ENCODE measurements around the gene TMEM107.

Gene TMEM107

DNA sequence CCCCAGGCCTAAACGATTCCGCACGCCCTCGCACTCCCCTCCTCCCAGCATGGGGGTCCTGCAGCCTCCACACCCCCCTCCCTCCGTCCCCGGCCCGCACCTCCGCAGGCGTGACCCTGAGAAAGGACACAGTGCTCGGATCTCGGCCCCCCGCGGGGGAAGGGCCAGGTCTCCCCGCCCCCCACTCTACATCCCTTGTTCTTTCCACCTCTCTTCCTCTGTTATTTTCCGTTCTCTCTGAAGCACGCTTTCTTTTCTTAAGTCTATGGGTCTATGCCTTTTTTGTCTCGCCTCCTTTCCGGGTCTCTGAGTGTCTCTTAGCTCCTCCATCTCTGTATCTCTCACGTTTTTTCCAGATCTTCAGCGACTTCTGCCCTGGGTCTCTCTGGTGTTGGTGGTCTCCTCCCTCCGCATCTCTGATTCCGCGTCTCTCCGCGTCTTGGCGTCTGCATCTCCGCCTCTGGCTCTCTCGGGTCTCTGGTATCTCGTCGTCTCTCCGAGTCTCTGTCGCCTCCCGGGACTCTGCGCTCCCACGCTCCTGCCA is 50.2 kb downstream of the TMEM107 start (continued):
- TF ChIP-seq ZNF624 (tag by site-specific recombination; IDR thresholded peaks at IDR 0.05) (no peak), ZNF555 (tag by site-specific recombination; conservative IDR thresholded peaks at IDR 0.05) (no peak), ZNF747 (tag by site-specific recombination; IDR thresholded peaks at IDR 0.05) (no peak)
- TF ChIP-seq, protein P1, sequence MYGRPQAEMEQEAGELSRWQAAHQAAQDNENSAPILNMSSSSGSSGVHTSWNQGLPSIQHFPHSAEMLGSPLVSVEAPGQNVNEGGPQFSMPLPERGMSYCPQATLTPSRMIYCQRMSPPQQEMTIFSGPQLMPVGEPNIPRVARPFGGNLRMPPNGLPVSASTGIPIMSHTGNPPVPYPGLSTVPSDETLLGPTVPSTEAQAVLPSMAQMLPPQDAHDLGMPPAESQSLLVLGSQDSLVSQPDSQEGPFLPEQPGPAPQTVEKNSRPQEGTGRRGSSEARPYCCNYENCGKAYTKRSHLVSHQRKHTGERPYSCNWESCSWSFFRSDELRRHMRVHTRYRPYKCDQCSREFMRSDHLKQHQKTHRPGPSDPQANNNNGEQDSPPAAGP (tag by site-specific recombination; IDR thresholded peaks at IDR 0.05): no peak; the same call in 1 of the 2 replicates
- TF ChIP-seq, protein P2, sequence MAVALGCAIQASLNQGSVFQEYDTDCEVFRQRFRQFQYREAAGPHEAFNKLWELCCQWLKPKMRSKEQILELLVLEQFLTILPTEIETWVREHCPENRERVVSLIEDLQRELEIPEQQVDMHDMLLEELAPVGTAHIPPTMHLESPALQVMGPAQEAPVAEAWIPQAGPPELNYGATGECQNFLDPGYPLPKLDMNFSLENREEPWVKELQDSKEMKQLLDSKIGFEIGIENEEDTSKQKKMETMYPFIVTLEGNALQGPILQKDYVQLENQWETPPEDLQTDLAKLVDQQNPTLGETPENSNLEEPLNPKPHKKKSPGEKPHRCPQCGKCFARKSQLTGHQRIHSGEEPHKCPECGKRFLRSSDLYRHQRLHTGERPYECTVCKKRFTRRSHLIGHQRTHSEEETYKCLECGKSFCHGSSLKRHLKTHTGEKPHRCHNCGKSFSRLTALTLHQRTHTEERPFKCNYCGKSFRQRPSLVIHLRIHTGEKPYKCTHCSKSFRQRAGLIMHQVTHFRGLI (tag by site-specific recombination; IDR thresholded peaks at IDR 0.05): no peak

DNA sequence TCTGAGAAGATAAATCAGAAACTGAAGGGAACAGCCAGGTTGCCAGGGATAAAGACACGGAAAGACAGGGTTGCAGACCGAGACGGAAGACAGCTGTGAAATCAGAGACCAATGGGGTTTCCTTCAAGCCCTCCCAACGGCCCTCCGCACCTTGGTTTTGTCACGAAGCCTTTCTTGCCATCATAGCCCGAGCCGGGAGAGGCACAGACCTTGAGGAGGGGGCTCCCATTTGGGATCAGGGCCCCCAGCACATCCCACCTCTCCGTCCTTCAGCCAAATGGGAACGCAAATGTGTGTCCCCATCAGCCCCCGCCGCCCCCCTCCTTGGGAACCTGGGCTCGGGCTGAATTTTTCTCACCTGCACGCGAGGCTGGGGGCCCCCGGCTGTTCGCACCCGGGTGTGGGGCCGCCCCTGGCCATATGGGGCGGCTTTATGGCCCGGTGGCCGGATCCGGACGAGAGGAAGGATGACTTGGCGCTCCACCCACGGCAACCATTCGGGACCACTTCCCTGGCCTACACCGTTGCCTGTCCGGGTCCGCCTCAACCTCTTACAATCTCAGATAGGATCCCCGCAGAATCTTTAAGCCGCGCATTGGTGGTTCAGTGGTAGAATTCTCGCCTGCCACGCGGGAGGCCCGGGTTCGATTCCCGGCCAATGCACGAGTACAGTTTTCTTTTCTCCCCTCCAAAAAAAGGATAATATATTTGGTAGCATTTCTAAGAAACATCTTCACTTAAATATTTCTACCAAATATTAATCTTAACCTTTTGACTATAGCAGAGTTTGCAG is 50.8 kb downstream of the TMEM107 start:
- Histone ChIP-seq H3K36me3 (ENCODE audit: control insufficient read depth in 2 of 2, insufficient read depth in 1 of 2, low read length in 2 of 2) (no peaks in the 10 kb centered on the region), H3K27ac (ENCODE audit: extremely low read depth, low read depth, low read length) (peak overlapping the region; percentile 77; the same call in 1 of the 2 replicates), H3K4me1 (ENCODE audit: control insufficient read depth, insufficient read depth, low read length) (peaks cover 14% of the 10 kb centered on the region), H3K9me3 (ENCODE audit: control insufficient read depth, insufficient read depth, low read depth, low read length) (no peaks in the 10 kb centered on the region), H3K4me3 (ENCODE audit: low read depth, low read length) (peak overlapping the region; percentile 55)
- ChIA-PET CTCF (interaction anchor here (0.6 to 4.7 kb wide), 7 partner anchors 13 to 438 kb away, joined by 3 to 36 read pairs (median 5); no protein-coding TSS in a partner anchor), POLR2A (interaction anchor here (0.7 to 3.5 kb wide), 7 partner anchors 14 to 290 kb away, joined by 3 to 15 read pairs (median 4); partner anchors contain the start of gene SLC25A35)
- TF ChIP-seq ZNF324 (tag by site-specific recombination; IDR thresholded peaks at IDR 0.05): no peak
- TF ChIP-seq, protein P3, sequence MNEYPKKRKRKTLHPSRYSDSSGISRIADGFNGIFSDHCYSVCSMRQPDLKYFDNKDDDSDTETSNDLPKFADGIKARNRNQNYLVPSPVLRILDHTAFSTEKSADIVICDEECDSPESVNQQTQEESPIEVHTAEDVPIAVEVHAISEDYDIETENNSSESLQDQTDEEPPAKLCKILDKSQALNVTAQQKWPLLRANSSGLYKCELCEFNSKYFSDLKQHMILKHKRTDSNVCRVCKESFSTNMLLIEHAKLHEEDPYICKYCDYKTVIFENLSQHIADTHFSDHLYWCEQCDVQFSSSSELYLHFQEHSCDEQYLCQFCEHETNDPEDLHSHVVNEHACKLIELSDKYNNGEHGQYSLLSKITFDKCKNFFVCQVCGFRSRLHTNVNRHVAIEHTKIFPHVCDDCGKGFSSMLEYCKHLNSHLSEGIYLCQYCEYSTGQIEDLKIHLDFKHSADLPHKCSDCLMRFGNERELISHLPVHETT (tag by site-specific recombination; IDR thresholded peaks at IDR 0.05): no peak
- TF ChIP-seq ZNF16 (tag by site-specific recombination; IDR thresholded peaks at IDR 0.05; ENCODE audit: low read depth): no peak
- TF ChIP-seq, protein P4, sequence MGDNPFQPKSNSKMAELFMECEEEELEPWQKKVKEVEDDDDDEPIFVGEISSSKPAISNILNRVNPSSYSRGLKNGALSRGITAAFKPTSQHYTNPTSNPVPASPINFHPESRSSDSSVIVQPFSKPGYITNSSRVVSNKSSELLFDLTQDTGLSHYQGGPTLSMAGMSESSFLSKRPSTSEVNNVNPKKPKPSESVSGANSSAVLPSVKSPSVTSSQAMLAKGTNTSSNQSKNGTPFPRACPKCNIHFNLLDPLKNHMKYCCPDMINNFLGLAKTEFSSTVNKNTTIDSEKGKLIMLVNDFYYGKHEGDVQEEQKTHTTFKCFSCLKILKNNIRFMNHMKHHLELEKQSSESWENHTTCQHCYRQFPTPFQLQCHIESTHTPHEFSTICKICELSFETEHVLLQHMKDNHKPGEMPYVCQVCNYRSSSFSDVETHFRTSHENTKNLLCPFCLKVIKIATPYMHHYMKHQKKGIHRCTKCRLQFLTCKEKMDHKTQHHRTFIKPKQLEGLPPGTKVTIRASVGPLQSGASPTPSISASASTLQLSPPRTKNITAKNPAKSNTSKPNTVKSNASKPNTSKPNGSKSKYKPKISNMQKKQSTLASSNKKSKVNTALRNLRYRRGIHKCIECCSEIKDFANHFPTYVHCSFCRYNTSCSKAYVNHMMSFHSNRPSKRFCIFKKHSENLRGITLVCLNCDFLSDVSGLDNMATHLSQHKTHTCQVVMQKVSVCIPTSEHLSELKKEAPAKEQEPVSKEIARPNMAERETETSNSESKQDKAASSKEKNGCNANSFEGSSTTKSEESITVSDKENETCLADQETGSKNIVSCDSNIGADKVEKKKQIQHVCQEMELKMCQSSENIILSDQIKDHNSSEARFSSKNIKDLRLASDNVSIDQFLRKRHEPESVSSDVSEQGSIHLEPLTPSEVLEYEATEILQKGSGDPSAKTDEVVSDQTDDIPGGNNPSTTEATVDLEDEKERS (tag by site-specific recombination; IDR thresholded peaks at IDR 0.05): 0 out of 2 replicates have a peak, but pooled peaks have one; percentile 19
- TF ChIP-seq, protein P5, sequence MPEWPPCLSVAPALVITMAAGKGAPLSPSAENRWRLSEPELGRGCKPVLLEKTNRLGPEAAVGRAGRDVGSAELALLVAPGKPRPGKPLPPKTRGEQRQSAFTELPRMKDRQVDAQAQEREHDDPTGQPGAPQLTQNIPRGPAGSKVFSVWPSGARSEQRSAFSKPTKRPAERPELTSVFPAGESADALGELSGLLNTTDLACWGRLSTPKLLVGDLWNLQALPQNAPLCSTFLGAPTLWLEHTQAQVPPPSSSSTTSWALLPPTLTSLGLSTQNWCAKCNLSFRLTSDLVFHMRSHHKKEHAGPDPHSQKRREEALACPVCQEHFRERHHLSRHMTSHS (tag by site-specific recombination; IDR thresholded peaks at IDR 0.05): no peak
- TF ChIP-seq MYNN (tag by site-specific recombination; IDR thresholded peaks at IDR 0.05; ENCODE audit: borderline replicate concordance): no peak
- no peak for TF ChIP-seq REPIN1 (tag by site-specific recombination; IDR thresholded peaks at IDR 0.05; ENCODE audit: low read depth)
- no peak for TF ChIP-seq PRDM1 (tag by site-specific recombination; IDR thresholded peaks at IDR 0.05)
- no peak for TF ChIP-seq ZNF140 (tag by site-specific recombination; IDR thresholded peaks at IDR 0.05)
- peak; percentile 50; the same call in 1 of the 2 replicates for TF ChIP-seq ZNF10 (tag by site-specific recombination; IDR thresholded peaks at IDR 0.05)
- 0 out of 2 replicates have a peak, but pooled peaks have one; percentile 8 for TF ChIP-seq ZNF341 (tag by site-specific recombination; IDR thresholded peaks at IDR 0.05; ENCODE audit: low read depth)
- TF ChIP-seq MZF1 (tag by site-specific recombination; IDR thresholded peaks at IDR 0.05; ENCODE audit: borderline replicate concordance): peak; percentile 31; the same call in 1 of the 2 replicates
- 0 out of 2 replicates have a peak, but pooled peaks have one; percentile 22 for TF ChIP-seq WT1 (tag by site-specific recombination; IDR thresholded peaks at IDR 0.05)
- TF ChIP-seq GLI2 (tag by site-specific recombination; IDR thresholded peaks at IDR 0.05; ENCODE audit: borderline replicate concordance, low read depth): no peak
- TF ChIP-seq ZNF626 (tag by site-specific recombination; IDR thresholded peaks at IDR 0.05): no peak
- TF ChIP-seq ZNF350 (tag by site-specific recombination; IDR thresholded peaks at IDR 0.05): no peak
- TF ChIP-seq ZNF404 (tag by site-specific recombination; IDR thresholded peaks at IDR 0.05): no peak
- TF ChIP-seq, protein P6, sequence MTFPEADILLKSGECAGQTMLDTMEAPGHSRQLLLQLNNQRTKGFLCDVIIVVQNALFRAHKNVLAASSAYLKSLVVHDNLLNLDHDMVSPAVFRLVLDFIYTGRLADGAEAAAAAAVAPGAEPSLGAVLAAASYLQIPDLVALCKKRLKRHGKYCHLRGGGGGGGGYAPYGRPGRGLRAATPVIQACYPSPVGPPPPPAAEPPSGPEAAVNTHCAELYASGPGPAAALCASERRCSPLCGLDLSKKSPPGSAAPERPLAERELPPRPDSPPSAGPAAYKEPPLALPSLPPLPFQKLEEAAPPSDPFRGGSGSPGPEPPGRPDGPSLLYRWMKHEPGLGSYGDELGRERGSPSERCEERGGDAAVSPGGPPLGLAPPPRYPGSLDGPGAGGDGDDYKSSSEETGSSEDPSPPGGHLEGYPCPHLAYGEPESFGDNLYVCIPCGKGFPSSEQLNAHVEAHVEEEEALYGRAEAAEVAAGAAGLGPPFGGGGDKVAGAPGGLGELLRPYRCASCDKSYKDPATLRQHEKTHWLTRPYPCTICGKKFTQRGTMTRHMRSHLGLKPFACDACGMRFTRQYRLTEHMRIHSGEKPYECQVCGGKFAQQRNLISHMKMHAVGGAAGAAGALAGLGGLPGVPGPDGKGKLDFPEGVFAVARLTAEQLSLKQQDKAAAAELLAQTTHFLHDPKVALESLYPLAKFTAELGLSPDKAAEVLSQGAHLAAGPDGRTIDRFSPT (tag by site-specific recombination; IDR thresholded peaks at IDR 0.05): no peak
- TF ChIP-seq YY1 (tag by site-specific recombination; IDR thresholded peaks at IDR 0.05): peak; percentile 61
